ENCODE data around the gene SHROOM1.

GRCh38 chr5:132776938-132777208 lies 53.6 kb downstream of the SHROOM1 start:
- TF ChIP-seq CTCF (conservative IDR thresholded peaks at IDR 0.05; ENCODE audit: low read depth, low read length) (no peak), EZH2 (IDR thresholded peaks at IDR 0.05; ENCODE audit: borderline replicate concordance, low read depth, low read length, poor library complexity, severe bottlenecking) (no peak)
